Heart left ventricle (tissue), 13 donors: ENCODE measurements around the gene TXLNG.

Source experiments
- POLR2A ChIP-seq, 2 donors: fragments of 450-650 bp; IDR thresholded peaks; one replicate each; pipeline ENCODE4 v1.6.1; 2017; ENCODE audit warnings: antibody characterized with exemption in 2 of 2, mild to moderate bottlenecking in 2 of 2, moderate library complexity in 2 of 2
- TF ChIP-seq, protein P1 (sequence below), 12 donors: fragments of 200-600 bp; sonication (generic) in 4 of 12; IDR thresholded peaks; one replicate each; pipeline versions ENCODE4 v1.5.0 to v1.8.0; 2018 to 2022; ENCODE audit warnings: antibody characterized with exemption in 12 of 12, mild to moderate bottlenecking in 5 of 12
- donor health status: ischemic (EF 13 %, LVEDD 7.1; RV severe dilation, severe dysfunction).
- donor health status: DM: no; HTN: yes; CAD: no.
- donor health status: DM: no; HTN: no; CAD: no.
- donor health status: ischemic (EF 25% LVEDD 6.9; RV normal size, moderate dysfunction).
- donor health status: ischemic (EF 25% LVEDD 5.7; RV mildly dilated, moderate dysfunction).
- donor health status: ischemic (EF 35%, LVEDD 5.7; RV mildly dilated, moderate dysfunction).
- donor health status: nonischemic (EF 11% LVEDD 7.7; RV severe dilation, severe dysfunction).
- donor health status: DM: yes; HTN: yes; CAD: no.
- donor health status: PGD.
- donor health status: ischemic (EF 29% LVEDD 5.4; RV normal size, mild dysfunction).
- donor health status: nonischemic (EF 23%, LVEDD 6.1; RV moderate dilation, normal function).

DNA sequence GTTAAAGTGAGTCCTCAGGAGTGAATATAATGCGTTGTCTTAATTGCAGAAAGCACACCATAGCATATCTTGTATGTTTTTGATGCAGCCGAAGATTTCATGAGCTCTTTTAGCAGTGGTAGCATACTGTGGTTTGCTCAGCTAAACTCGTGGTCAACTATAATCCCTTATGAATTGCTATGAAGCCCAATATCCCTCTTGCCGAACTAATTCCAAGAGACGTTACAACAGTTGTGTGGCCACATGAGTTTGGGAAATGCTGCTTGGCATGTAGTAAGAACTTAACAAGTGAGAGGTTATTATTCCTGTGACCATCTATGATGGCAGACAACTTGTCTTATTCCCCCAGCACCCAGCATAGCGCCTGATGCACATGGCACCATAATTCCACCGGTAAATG, 36.1 kb upstream of the TXLNG start:
- TF ChIP-seq, protein P1, sequence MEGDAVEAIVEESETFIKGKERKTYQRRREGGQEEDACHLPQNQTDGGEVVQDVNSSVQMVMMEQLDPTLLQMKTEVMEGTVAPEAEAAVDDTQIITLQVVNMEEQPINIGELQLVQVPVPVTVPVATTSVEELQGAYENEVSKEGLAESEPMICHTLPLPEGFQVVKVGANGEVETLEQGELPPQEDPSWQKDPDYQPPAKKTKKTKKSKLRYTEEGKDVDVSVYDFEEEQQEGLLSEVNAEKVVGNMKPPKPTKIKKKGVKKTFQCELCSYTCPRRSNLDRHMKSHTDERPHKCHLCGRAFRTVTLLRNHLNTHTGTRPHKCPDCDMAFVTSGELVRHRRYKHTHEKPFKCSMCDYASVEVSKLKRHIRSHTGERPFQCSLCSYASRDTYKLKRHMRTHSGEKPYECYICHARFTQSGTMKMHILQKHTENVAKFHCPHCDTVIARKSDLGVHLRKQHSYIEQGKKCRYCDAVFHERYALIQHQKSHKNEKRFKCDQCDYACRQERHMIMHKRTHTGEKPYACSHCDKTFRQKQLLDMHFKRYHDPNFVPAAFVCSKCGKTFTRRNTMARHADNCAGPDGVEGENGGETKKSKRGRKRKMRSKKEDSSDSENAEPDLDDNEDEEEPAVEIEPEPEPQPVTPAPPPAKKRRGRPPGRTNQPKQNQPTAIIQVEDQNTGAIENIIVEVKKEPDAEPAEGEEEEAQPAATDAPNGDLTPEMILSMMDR (IDR thresholded peaks at IDR 0.05): no peak
- no peak for TF ChIP-seq POLR2A (IDR thresholded peaks at IDR 0.05)
